Stimulated activated naive CD8-positive, alpha-beta T cell treated with anti-CD3 and anti-CD28 coated beads, Interleukin-15, amount 100 ng/mL, for 72 hours (primary cell): ENCODE measurements around the gene AP2A1.
"Not testable (repeated sequence)": the region's sequence is repeated elsewhere in the genome, so short reads cannot be mapped to it uniquely, and the experiment has no call there.

ENCODE experiments used
- ATAC-seq: fragments of 150-1000 bp; cut with Tn5 transposase; 2 replicates; pipeline ENCODE4 v1.10.0; 2021; ENCODE audit warnings: mild to moderate bottlenecking, moderate library complexity
- DNase-seq, 2 donors: peaks; one replicate each; pipeline ENCODE4 v3.0.0; 2021 to 2022
- H3K27ac Mint-ChIP-seq, 2 donors: one replicate each; pipeline ENCODE4 v1.8.0; 2022; ENCODE audit warnings: mild to moderate bottlenecking in 2 of 2, mixed read lengths in 2 of 2, moderate library complexity in 2 of 2
- H3K27me3 Mint-ChIP-seq: one replicate; pipeline ENCODE4 v1.8.0; 2022; ENCODE audit warnings: mixed read lengths
- H3K4me1 Mint-ChIP-seq: one replicate; pipeline ENCODE4 v1.8.0; 2022; ENCODE audit warnings: mild to moderate bottlenecking, mixed read lengths
- H3K4me3 Mint-ChIP-seq, 2 donors: one replicate each; pipeline ENCODE4 v1.8.0; 2022; ENCODE audit warnings: mild to moderate bottlenecking in 2 of 2, mixed read lengths in 2 of 2, moderate library complexity in 1 of 2
- H3K9me3 Mint-ChIP-seq, 2 donors: one replicate each; pipeline ENCODE4 v1.8.0; 2022; ENCODE audit warnings: mixed read lengths in 2 of 2

AP2A1 gene

DNA sequence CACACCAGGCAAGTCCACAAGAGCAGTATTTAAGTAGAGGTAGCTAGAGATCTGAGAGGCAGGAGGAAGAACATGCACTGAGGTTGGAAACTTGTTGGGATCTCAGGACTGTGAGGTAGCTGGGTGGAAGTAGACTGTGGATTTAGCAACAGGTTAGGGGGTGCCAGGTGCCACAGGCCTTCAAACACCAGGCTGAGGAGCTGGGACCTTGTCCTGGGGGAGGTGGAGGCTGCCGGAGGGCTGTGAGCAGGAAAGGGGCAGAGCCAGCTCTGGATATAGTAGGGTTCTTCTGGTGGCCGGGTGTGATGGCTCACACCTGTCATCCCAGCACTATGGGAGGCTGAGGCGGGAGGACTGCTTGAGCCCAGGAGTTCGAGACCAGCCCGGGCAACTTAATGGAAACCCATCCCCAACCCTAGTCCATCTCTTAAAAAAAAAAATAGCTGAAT is 43.2 kb downstream of the AP2A1 start:
- H3K27ac Mint-ChIP-seq, result peak overlapping the region in 1 of 2 donors; percentile 22
- peak overlapping the region; percentile 80 to 89 for H3K4me3 Mint-ChIP-seq
- H3K27me3 Mint-ChIP-seq, result no peaks in the 10 kb centered on the region
- peaks cover 60% of the 10 kb centered on the region for H3K4me1 Mint-ChIP-seq
- ATAC-seq (no peak), DNase-seq (no peak)
- no peaks in the 10 kb centered on the region for H3K9me3 Mint-ChIP-seq

DNA sequence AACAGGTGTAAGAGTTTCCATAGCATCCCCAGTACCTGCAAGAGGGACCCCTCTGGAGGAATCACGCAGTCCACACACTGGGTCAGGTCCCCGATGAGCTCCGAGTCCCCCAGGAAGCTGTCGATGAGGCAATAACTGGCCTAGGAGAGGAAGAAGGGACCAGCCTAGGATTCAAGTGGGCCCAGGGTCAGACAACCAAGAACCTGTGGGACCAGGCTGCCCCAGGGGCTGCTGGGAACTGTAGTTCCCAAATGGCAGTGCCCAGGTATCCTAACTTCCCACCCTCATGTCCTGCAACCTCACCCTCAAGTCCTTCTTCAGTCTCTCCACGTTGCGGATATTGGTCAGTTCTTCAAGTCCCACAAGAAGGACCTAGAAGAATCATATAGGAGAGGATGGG is 44.5 kb downstream of the AP2A1 start:
- H3K4me3 Mint-ChIP-seq, result peak overlapping the region in 1 of 2 donors; percentile 19

DNA sequence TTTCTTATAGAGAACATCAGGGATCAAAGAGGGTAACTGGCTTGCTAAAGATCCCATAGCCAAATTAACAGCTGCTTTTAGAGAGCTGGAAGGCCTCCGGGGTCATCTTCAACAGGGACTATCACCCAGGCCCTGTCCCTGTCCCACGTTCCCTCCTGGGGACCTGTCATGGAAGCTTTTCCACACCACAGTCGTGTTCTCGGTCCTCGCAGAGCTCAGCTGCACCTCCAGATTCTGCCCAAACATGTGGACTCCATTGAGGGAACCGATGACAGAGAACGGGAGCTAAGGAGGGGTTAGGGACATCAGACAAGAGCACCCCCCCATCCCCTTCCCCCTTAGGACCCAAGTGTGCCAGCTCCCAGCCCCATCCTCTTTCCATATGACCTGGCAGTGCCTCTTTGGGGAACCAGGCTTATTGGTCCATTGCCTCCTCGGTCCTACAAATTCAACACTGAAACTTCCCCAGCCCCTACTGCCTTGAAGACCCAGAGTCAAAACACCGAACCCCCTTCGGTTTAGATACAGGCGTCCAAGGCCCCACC is 45.7 kb downstream of the AP2A1 start:
- no peak for ATAC-seq
- peak overlapping the region; percentile 89 to 96 for H3K4me3 Mint-ChIP-seq
- no peaks in the 10 kb centered on the region for H3K9me3 Mint-ChIP-seq
- H3K27ac Mint-ChIP-seq, result peak overlapping the region; percentile 93 to 99
- H3K4me1 Mint-ChIP-seq, result peaks cover 59% of the 10 kb centered on the region
- no peak for DNase-seq
- H3K27me3 Mint-ChIP-seq, result no peaks in the 10 kb centered on the region

More for the DNA sequence above, 44.5 kb downstream of the AP2A1 start:
- Mint-ChIP-seq H3K9me3 (no peaks in the 10 kb centered on the region), H3K4me1 (peaks cover 60% of the 10 kb centered on the region), H3K27ac (no peak overlapping the region), H3K27me3 (no peaks in the 10 kb centered on the region)
- DNase-seq, result no peak
- no peak for ATAC-seq

DNA sequence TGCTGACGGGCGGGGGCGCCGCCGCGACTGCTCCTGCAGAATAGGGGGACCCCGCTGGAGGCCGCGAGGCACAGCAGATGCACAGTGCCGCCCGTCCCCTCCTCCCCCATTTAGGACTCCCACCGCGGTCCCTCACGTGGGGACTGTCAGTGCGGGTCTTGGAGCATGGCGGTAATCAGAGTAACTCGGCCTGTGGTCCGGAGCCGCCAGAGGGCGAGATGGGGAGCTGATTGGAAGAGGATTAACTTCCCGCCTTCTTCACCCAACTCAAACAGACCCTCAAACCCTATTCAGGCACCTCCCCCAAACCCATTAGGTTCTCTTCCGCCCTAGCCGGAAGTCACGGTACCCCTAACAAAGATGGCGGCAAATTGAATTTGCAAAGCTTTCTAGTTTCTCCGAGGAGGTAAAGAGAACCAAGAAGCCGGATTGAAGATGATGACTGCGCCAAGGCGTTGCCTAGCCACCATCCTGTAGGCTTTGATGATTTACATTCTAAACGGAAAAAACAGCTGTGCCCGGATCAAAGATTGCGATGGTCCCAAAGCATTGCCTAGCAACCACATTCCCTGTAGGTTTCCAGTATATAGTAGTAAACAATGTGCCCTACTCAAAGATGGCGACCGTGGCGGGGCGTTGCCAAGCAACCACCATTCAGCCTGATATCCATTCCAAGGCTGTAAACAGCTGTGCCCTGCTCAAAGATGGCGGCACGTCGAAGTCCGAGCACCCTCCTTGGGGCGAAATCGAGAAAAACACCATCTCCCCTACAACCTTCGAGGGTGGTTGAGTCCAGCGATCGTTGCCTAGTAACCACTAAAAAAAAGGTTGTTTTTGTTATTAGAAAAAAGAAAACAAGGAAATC is 46.4 kb downstream of the AP2A1 start, which contains the start of gene FUZ:
FUZ (minus strand) TSS at position 296 of the 865 bp plus-strand sequence; CDS start at position 110, 186 bp downstream.
- Mint-ChIP-seq H3K27me3 (no peaks in the 10 kb centered on the region), H3K9me3 (no peaks in the 10 kb centered on the region), H3K27ac (peak within 1 kb of the TSS; percentile 95 to 99), H3K4me1 (peaks cover 53% of the 10 kb centered on the region), H3K4me3 (peak within 1 kb of the TSS; percentile 89 to 96)
- peak; percentile 85 for ATAC-seq
- peak; percentile 86 to 95 for DNase-seq

DNA sequence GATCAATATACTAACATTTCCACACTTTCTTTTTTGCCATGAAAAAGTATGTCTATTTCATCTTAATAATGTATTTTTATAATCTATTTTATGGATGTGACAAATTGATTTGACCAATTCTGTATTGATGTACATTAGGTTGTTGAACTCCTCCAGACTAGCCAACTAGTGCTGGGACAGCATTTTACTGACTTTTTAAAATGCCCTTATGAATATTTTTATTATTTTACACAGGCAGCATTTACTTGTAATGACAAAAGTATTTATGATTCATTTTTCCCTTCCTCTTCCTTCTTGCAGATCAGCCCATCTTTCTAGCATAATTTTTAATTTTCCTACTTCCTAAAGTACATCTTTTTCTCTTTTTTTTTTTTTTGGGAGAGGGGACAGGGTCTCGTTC is 47.2 kb downstream of the AP2A1 start:
- Mint-ChIP-seq H3K9me3 (no peaks in the 10 kb centered on the region), H3K4me3 (peak overlapping the region; percentile 85 to 89), H3K27me3 (no peaks in the 10 kb centered on the region), H3K4me1 (peaks cover 53% of the 10 kb centered on the region), H3K27ac (peak overlapping the region; percentile 95 to 99)
- DNase-seq (no peak), ATAC-seq (no peak)

DNA sequence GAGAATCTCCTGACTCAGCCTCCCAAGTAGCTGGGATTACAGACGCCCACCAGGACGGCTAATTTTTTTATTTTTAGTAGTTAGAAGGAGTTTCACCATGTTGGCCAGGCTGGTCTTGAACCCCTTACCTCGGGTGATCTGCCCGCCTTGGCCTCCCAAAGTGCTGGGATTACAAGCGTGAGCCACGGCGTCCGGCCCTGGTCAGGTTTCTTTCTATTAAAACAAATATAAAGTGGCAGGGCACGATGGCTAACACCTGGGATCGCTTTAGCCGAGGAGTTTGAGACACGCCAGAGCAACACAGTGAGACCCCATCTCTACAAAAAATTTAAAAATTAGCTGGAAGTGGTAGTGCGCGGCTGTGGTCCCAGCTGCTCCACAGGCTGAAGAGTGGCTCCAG is 49.8 kb downstream of the AP2A1 start:
- no peak for ATAC-seq
- H3K4me3 Mint-ChIP-seq, result peak overlapping the region in 1 of 2 donors; percentile 50
- H3K4me1 Mint-ChIP-seq, result peaks cover 52% of the 10 kb centered on the region
- no peak for DNase-seq
- H3K27ac Mint-ChIP-seq, result no peak overlapping the region
- H3K27me3 Mint-ChIP-seq, result no peaks in the 10 kb centered on the region
- H3K9me3 Mint-ChIP-seq, result no peaks in the 10 kb centered on the region

DNA sequence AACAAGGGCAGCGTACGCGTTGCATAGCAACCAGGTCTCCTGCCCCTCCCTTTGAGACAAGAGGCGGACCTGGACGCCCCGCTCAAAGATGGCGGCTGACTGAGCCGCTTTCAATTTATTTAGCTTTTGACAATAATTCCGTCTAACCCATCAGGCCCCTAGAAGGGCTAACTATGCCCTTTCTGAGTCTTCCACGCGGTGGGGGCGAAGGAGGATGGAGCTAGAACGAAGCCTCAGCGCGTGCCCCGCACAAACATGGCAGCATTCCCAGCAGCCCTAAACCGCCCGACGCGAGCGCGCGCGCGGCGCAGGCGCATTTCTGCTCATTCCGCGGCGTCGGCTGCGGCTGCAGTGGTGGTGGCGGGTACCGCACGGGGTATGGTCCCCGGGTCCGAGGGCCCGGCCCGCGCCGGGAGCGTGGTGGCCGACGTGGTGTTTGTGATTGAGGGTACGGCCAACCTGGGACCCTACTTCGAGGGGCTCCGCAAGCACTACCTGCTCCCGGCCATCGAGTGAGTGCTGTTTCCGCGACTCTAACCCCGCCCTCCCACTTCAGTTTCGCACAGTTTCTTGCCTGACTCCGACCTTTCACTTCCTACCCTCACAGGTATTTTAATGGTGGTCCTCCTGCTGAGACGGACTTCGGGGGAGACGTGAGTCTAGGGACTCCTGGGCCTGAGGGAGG is 51.3 kb downstream of the AP2A1 start, which contains the start of gene MED25:
MED25 (plus strand) TSS at position 326 of the 685 bp plus-strand sequence; CDS start at position 379, 53 bp downstream.
- peak; percentile 90 for DNase-seq
- Mint-ChIP-seq H3K27ac (peak within 1 kb of the TSS; percentile 98 to 99), H3K4me3 (peak within 1 kb of the TSS; percentile 90 to 99), H3K27me3 (no peaks in the 10 kb centered on the region), H3K4me1 (peaks cover 37% of the 10 kb centered on the region), H3K9me3 (no peaks in the 10 kb centered on the region)
- ATAC-seq, result peak; percentile 79

DNA sequence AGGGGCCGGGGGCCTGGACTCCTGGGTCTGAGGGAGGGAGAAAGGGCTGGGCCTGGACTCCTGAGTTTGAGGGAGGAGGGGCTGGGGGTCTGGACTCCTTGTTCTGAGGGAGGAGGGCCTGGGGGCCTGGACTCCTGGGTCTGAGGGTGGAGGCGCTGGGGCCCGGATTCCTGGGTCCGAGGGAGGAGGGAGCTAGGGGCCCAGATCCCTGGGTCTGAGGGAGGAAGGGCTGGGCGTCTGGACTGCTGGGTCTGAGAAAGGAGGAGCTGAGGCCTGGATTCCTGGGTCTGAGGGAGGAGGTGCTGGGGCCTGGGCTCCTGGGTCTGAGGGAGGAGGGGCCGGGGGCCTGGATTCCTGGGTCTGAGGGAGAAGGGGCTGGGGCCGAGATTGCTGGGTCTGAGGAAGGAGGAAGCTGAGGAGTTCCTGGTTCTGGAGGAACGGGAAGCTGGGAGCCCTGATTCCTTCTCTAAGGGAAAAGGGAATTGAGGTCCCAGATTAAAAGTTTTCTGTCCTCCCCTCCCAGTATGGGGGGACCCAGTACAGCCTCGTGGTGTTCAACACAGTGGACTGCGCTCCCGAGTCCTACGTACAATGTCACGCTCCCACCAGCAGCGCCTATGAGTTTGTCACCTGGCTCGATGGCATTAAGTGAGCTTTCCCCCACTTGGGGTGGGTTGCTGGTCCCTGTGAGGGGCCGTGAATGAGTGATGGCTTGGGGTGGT is 52.0 kb downstream of the AP2A1 start:
- H3K27me3 Mint-ChIP-seq, result no peaks in the 10 kb centered on the region
- H3K27ac Mint-ChIP-seq, result peak overlapping the region; percentile 95 to 99
- no peak for DNase-seq
- H3K4me1 Mint-ChIP-seq, result peaks cover 36% of the 10 kb centered on the region
- no peaks in the 10 kb centered on the region for H3K9me3 Mint-ChIP-seq
- no peak for ATAC-seq
- peak overlapping the region; percentile 90 to 99 for H3K4me3 Mint-ChIP-seq

DNA sequence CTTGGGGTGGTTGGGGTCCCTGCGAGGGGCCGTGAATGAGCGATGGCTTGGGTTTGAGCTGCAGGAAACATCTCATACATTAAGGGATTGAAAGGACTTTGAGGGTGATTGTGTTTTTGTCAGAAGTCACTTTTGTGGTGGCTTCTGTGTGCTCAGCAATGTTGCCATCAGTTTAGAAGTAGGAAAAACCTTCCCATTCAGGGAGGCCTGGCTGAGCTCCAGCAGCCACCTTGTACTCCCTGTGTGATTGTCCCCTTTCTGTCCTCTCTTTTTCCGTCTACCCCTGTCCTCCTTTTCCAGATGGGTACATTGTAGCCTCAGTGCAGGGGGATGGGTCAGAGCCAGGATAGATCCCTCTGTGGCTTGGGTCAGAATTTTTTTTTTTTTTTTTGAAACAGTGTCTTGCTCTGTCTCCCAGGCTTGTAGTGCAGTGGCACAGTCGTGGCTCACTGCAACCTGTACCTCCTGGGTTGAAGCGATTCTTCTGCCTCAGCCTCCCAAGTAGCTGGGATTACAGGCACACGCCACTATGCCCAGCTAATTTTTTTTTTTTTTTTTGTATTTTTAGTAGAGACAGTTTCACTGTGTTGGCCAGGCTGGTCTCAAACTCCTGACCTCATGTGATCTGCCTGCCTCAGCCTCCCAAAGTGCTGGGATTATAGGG is 52.8 kb downstream of the AP2A1 start:
- Mint-ChIP-seq H3K27ac (peak overlapping the region; percentile 95 to 99), H3K4me1 (peaks cover 28% of the 10 kb centered on the region), H3K4me3 (peak overlapping the region; percentile 90 to 99)
- H3K27me3 Mint-ChIP-seq, DNase-seq, H3K9me3 Mint-ChIP-seq, ATAC-seq: not testable (repeated sequence)

DNA sequence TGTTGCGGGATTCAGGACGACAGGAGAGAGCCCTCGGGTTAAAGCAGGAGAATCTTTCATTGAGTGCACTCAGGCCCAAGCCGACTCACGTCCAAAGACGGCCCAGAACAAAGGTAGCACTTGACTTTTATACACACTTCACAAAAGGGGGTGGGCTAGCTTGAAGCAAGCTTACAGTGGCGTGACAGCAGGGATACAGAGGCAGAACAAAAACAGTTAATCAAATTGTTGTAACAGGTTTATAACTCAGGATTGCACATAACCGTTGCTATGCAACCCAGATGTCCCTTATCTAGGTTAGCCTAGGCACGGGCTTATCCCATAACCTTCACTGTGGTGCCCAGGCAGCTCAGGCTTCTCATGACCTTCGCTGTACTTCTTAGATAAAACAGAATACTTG is 53.3 kb downstream of the AP2A1 start:
- DNase-seq (no peak), ATAC-seq (no peak)
- H3K9me3 Mint-ChIP-seq, result no peaks in the 10 kb centered on the region
- H3K27me3 Mint-ChIP-seq, result no peaks in the 10 kb centered on the region
- no peak overlapping the region for H3K4me3 Mint-ChIP-seq
- H3K4me1 Mint-ChIP-seq, result peaks cover 26% of the 10 kb centered on the region
- no peak overlapping the region for H3K27ac Mint-ChIP-seq

DNA sequence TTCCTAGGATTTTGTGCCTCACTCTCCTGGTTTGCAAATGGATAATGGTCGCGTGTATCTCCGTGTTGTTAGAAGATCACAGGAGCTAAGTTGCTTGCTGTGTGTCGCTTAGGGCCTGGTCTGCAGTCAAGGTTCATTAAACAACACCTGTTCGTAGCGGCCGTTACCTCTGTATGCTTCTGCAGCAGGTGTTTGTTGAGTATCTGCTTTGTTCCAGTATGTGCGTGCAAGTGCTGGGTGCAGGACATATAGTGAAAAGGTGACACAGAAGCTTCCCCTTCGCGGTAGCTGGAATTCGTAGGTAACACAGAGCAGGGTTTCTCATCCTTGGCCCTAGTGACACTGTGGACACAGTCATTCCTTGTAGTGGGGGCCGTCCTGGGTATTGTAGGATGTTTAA is 56.7 kb downstream of the AP2A1 start:
- no peaks in the 10 kb centered on the region for H3K27me3 Mint-ChIP-seq
- H3K4me3 Mint-ChIP-seq, result no peak overlapping the region
- no peak for DNase-seq
- H3K9me3 Mint-ChIP-seq, result no peaks in the 10 kb centered on the region
- H3K27ac Mint-ChIP-seq, result no peak overlapping the region
- H3K4me1 Mint-ChIP-seq, result peaks cover 25% of the 10 kb centered on the region
- no peak for ATAC-seq

DNA sequence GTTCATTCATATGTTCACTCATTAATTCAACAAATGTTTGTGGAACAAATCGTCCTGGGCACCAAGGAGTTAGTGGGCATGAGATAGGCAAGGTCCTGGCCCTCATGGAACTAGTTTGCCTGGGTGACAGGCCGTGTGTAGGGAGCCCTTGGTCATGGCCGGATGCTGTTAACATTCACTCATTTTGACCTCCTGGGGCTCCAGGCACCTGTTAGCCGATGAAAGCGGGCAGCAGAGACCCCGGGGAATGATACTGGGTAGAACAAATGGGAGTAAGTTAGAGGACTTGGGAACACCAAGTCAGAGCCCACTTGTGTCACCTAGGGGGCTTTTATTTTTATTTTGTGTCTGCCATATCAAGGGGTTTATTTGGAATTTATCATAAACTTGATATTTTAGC is 57.9 kb downstream of the AP2A1 start:
- ATAC-seq (no peak), DNase-seq (no peak)
- no peak overlapping the region for H3K4me3 Mint-ChIP-seq
- H3K27ac Mint-ChIP-seq, result no peak overlapping the region
- H3K27me3 Mint-ChIP-seq, result no peaks in the 10 kb centered on the region
- no peaks in the 10 kb centered on the region for H3K9me3 Mint-ChIP-seq
- peaks cover 13% of the 10 kb centered on the region for H3K4me1 Mint-ChIP-seq

DNA sequence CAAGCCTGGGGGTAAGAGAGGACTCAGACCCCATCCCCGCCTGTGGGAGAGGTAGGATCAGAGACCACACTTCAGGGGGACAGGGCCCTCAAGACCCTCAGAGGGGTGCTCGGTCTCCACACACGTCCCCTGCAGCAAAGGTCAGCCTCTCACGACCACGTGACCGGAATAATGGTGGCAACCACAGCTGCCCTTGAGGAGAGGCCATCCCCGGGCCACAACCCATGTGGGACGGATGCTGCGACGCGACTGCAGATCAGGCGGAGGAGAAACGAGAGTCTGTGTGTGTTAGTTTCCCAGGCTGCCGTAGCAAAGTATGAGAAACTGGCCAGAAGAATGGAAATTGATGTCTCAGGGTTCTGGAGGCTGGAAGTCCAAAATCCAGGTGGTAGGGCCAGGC is 60.2 kb downstream of the AP2A1 start:
- Mint-ChIP-seq H3K9me3 (no peaks in the 10 kb centered on the region), H3K27ac (no peak overlapping the region), H3K4me1 (peaks cover 8% of the 10 kb centered on the region), H3K27me3 (no peaks in the 10 kb centered on the region), H3K4me3 (no peak overlapping the region)
- DNase-seq (no peak), ATAC-seq (no peak)

DNA sequence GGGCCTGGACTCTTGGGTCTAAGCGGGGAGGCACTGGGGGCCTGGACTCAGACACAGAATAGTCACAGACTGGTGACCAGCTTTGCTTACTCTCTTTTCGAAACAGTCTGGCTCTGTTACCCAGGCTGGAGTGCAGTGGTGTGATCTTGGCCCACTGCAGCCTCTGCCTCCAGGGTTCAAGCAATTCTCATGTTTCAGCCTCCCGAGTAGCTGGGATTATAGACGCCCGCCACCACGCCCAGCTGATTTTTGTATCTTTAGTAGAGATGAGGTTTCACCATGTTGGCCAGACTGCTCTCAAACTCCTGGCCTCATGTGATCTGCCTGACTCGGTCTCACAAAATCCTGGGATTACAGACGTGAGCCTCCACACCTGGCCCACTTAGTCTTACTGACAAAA is 62.4 kb downstream of the AP2A1 start:
- Mint-ChIP-seq H3K27ac (no peak overlapping the region), H3K27me3 (no peaks in the 10 kb centered on the region), H3K4me3 (no peak overlapping the region), H3K4me1 (peaks cover 16% of the 10 kb centered on the region), H3K9me3 (no peaks in the 10 kb centered on the region)
- ATAC-seq (no peak), DNase-seq (no peak)

DNA sequence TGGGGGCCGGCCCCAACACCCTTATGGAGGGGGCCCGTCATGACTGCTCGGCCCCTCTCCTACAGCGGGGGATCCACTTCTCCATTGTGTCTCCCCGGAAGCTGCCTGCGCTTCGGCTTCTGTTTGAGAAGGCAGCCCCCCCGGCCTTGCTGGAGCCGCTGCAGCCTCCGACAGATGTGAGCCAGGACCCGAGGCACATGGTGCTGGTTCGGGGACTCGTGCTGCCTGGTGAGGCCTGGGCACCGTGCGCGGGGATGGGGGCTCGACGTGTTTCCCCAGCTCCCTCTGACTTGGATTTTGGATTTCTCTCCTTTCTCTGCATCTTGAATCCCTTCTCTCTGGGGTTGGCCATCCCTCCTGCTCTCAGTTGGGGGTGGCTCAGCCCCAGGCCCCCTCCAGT is 62.9 kb downstream of the AP2A1 start:
- Mint-ChIP-seq H3K27ac (no peak overlapping the region), H3K9me3 (no peaks in the 10 kb centered on the region), H3K27me3 (no peaks in the 10 kb centered on the region)

More for the DNA sequence above, 62.9 kb downstream of the AP2A1 start:
- Mint-ChIP-seq H3K4me1 (peaks cover 16% of the 10 kb centered on the region), H3K4me3 (no peak overlapping the region)
- DNase-seq (no peak), ATAC-seq (no peak)
